Keratinocyte (primary cell): Measurements from ENCODE around the gene MAGEL2. TPM values are rescaled to one million over a fixed set of nuclear protein-coding genes. Genes with fewer than 3 reads are reported as not detected.

Experiments
- DNase-seq: peaks from one replicate; pipeline ENCODE4 v3.0.0-alpha.2; 2011; ENCODE audit warnings: low read depth, missing footprints, low spot score
- FAIRE-seq: peaks from 2 replicates; lab custom pipeline; 2011; peaks lifted over from hg19 to GRCh38; lab: Jason Lieb, UNC
- H2AFZ ChIP-seq: 2 replicates; pipeline ENCODE4 v1.6.0; 2012; ENCODE audit warnings: low read length, control low read depth, inconsistent platforms; ENCODE audit not compliant: control insufficient read depth
- H3K27ac ChIP-seq: 2 replicates; pipeline ENCODE4 v1.5.1; 2011; ENCODE audit warnings: low read length; ENCODE audit not compliant: control insufficient read depth, insufficient read depth
- H3K27me3 ChIP-seq: 3 replicates; pipeline ENCODE4 v1.6.0; 2011; ENCODE audit warnings: low read length; ENCODE audit not compliant: control insufficient read depth, insufficient read depth; ENCODE audit errors: extremely low read depth
- H3K36me3 ChIP-seq, 2 experiments: 2 replicates in 1 of 2; 3 replicates in 1 of 2; pipeline ENCODE4 v1.5.1; 2011; ENCODE audit warnings: low read length in 2 of 2, mild to moderate bottlenecking in 1 of 2; ENCODE audit not compliant: control insufficient read depth in 2 of 2, insufficient read depth in 2 of 2; ENCODE audit errors: extremely low read depth in 1 of 2
- H3K4me1 ChIP-seq: 3 replicates; pipeline ENCODE4 v1.5.1; 2011; ENCODE audit warnings: low read length; ENCODE audit not compliant: control insufficient read depth, insufficient read depth; ENCODE audit errors: extremely low read depth
- H3K4me2 ChIP-seq: 3 replicates; pipeline ENCODE4 v1.6.0; 2011; ENCODE audit warnings: low read depth, low read length; ENCODE audit not compliant: control insufficient read depth, insufficient read depth; ENCODE audit errors: extremely low read depth
- H3K4me3 ChIP-seq, 3 experiments: fragments of 200-600 bp in 1 of 3; sonication (generic) in 1 of 3; 2 replicates in 2 of 3; 3 replicates in 1 of 3; pipeline ENCODE4 v1.5.1; 2011 to 2016; ENCODE audit warnings: low read length in 3 of 3, mild to moderate bottlenecking in 3 of 3, control low read depth in 2 of 3, inconsistent platforms in 1 of 3, low read depth in 1 of 3, mixed read lengths in 1 of 3, mixed run types in 1 of 3, moderate library complexity in 1 of 3; ENCODE audit not compliant: control insufficient read depth in 2 of 3, insufficient read depth in 2 of 3; ENCODE audit errors: extremely low read depth in 1 of 3
- H3K79me2 ChIP-seq: 2 replicates; pipeline ENCODE4 v1.6.0; 2012; ENCODE audit warnings: low read length; ENCODE audit not compliant: control insufficient read depth, insufficient read depth
- H3K9ac ChIP-seq: 3 replicates; pipeline ENCODE4 v1.6.0; 2011; ENCODE audit warnings: low read length; ENCODE audit not compliant: control insufficient read depth, insufficient read depth; ENCODE audit errors: extremely low read depth
- H3K9me1 ChIP-seq: 3 replicates; pipeline ENCODE4 v1.6.0; 2011; ENCODE audit warnings: low read length; ENCODE audit not compliant: control insufficient read depth, insufficient read depth; ENCODE audit errors: extremely low read depth
- H3K9me3 ChIP-seq: 2 replicates; pipeline ENCODE4 v1.5.1; 2012; ENCODE audit warnings: low read depth, low read length; ENCODE audit not compliant: control insufficient read depth
- H4K20me1 ChIP-seq: 3 replicates; pipeline ENCODE4 v1.6.0; 2011; ENCODE audit warnings: low read length; ENCODE audit not compliant: control insufficient read depth, insufficient read depth; ENCODE audit errors: extremely low read depth
- CTCF ChIP-seq, 3 experiments: IDR thresholded peaks in 1 of 3; conservative IDR thresholded peaks in 1 of 3; optimal IDR thresholded peaks in 1 of 3; 2 replicates in 2 of 3; 3 replicates in 1 of 3; pipeline versions ENCODE3 to v1.5.1; 2011; ENCODE audit warnings: low read length in 3 of 3, mild to moderate bottlenecking in 3 of 3, moderate library complexity in 2 of 3, control low read depth in 1 of 3, inconsistent platforms in 1 of 3; ENCODE audit not compliant: insufficient read depth in 2 of 3; ENCODE audit errors: extremely low read depth in 1 of 3
- EZH2 ChIP-seq: IDR thresholded peaks from one replicate; pipeline ENCODE4 v1.6.1; 2012; ENCODE audit warnings: inconsistent platforms, mild to moderate bottlenecking, low read length, moderate library complexity
- dilution Hi-C: fragments of 300-500 bp; cut with MboI; formaldehyde crosslinking; loops from one replicate; pipeline ENCODE4 v1.7.0; 2020; ENCODE audit warnings: low sequenced_read_pairs; ENCODE audit not compliant: extremely low pct_ligation_motif_present
- polyA plus RNA-seq, 5 experiments: library from polyadenylated mRNA; depleted of rRNA in 3 of 5; stranded (reverse) in 3 of 5; stranded (forward) in 1 of 5; unstranded in 1 of 5; fragments of >200 nt; gene quantifications; 1 replicate in 1 of 5; 2 replicates in 3 of 5; 3 replicates in 1 of 5; pipeline versions ENCODE4 v1.2.1 to v1.2.3, GENCODE V29; 2011 to 2012; ENCODE audit warnings: missing spikeins in 2 of 5, low read depth in 1 of 5, low replicate concordance in 1 of 5

Gene MAGEL2
- polyA plus RNA-seq, 1 donor (not counting 4 experiments of a cell fraction or from before 2014, with no cell fraction given): not detected

- dilution Hi-C loops: no loop called here
- no peaks in the 10 kb centered on the region for H3K27me3 ChIP-seq
- H2AFZ ChIP-seq: no peak overlapping the region
- no peaks in the 10 kb centered on the region for H3K9me1 ChIP-seq
- DNase-seq (no peak), FAIRE-seq (no peak)
- H3K4me2 ChIP-seq: no peak overlapping the region
- no peaks in the 10 kb centered on the region for H3K36me3 ChIP-seq
- H3K4me1 ChIP-seq: no peaks in the 10 kb centered on the region
- H3K79me2 ChIP-seq: no peaks in the 10 kb centered on the region
- no peaks in the 10 kb centered on the region for H3K9me3 ChIP-seq
- TF ChIP-seq EZH2 (no peak), CTCF (optimal IDR thresholded peaks at IDR 0.05 in 1 of 3, IDR thresholded peaks at IDR 0.05 in 1 of 3, conservative IDR thresholded peaks at IDR 0.05 in 1 of 3; ENCODE audit: extremely low read depth in 1 of 3, insufficient read depth in 2 of 3, low read length in 3 of 3) (no peak)
- no peak overlapping the region for H3K9ac ChIP-seq
- H3K4me3 ChIP-seq: no peak overlapping the region
- H4K20me1 ChIP-seq: no peaks in the 10 kb centered on the region
- no peak overlapping the region for H3K27ac ChIP-seq
Measured at GRCh38 chr15:23628612-23629233, 18.9 kb downstream of the MAGEL2 start.

- H3K9me1 ChIP-seq: no peaks in the 10 kb centered on the region
- DNase-seq (no peak), FAIRE-seq (no peak)
- H3K36me3 ChIP-seq: no peaks in the 10 kb centered on the region
- no peaks in the 10 kb centered on the region for H4K20me1 ChIP-seq
- TF ChIP-seq EZH2 (no peak), CTCF (optimal IDR thresholded peaks at IDR 0.05 in 1 of 3, IDR thresholded peaks at IDR 0.05 in 1 of 3, conservative IDR thresholded peaks at IDR 0.05 in 1 of 3; ENCODE audit: extremely low read depth in 1 of 3, insufficient read depth in 2 of 3, low read length in 3 of 3) (no peak)
- no peaks in the 10 kb centered on the region for H3K4me1 ChIP-seq
- no peak overlapping the region for H3K9ac ChIP-seq
- H3K4me2 ChIP-seq: no peak overlapping the region
- H2AFZ ChIP-seq: no peak overlapping the region
- dilution Hi-C loops: no loop called here
- H3K9me3 ChIP-seq: peaks cover 12% of the 10 kb centered on the region
- no peaks in the 10 kb centered on the region for H3K79me2 ChIP-seq
- H3K27me3 ChIP-seq: no peaks in the 10 kb centered on the region
- no peak overlapping the region for H3K4me3 ChIP-seq
- H3K27ac ChIP-seq: no peak overlapping the region
Measured at GRCh38 chr15:23616536-23616935, 31.1 kb downstream of the MAGEL2 start.
